CD4-positive, alpha-beta T cell treated with Interleukin-2 at 100 ng/mL for 4 hours (primary cell): Measurements from ENCODE around the gene ABCC12.
A peak's percentile ranks its signal among the peaks of the same experiment; 100 is the strongest.
"Not testable (repeated sequence)": the region's sequence is repeated elsewhere in the genome, so short reads cannot be mapped to it uniquely, and the experiment has no call there.

Experiments
- DNase-seq: peaks from one replicate; pipeline ENCODE4 v3.0.0-alpha.2; 2020; ENCODE audit warnings: low spot score

ABCC12 gene

DNA sequence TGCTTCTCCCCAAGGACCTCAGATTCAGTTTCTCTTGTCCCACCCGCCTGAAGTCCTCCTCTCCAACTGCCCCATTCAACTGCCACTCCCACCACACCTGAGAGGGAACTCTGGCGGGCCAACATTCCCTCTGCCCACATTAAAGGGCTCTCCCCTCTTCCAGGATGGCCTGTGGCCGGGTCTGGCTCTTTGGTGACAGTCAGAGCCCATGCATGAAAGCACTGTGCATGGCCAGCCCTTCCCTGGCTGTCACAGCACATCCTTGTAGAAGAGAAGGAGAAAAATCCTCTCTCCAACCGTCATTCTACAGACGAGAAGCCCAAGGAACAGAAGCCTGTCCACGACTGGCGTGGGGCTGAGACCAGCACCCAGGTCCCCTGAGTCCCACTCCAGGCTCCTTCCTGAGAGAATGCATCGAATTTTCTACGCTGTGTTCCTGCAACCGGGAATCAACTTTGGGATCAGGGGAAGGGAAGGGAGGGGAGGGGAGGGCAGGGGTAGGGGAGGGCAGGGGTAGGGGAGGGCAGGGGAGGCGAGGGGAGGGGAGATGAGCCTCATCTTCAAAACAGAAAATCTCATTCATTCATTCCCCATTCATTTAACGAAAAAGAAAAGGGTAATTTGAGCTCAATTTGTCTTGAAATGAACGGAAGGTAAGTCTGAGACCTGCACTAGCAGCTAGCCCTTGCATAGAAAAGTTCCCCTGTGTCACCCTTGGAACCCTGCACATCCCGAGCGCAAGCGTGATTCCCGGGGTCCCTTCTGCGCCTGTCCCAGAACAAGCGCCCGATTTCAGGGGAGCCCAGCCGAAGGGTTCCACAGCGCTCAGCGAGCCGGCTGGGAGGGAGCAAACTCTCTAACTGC lies at the start of gene ABCC12:
TSS of gene ABCC12 (minus strand) at position 68 of the 864 bp plus-strand sequence. CDS start 9,569 bp downstream, outside the sequence.
- no peak for DNase-seq

DNA sequence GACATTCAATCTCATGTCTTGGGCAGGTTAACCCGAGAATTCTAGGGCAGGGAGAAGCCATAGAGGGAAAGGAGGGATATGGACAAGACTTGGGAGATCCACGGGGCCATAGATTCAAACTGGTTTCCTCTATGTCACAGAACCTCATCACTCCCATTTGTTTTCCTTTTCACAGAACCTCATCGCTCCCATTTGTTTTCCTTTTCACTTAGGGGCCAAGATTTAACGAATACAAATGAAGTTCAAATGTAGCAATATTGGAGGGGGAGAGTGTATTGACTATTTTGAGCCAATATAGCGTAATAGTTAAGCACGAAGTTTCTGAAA lies 49.0 kb upstream of the ABCC12 start:
- no peak for DNase-seq

DNA sequence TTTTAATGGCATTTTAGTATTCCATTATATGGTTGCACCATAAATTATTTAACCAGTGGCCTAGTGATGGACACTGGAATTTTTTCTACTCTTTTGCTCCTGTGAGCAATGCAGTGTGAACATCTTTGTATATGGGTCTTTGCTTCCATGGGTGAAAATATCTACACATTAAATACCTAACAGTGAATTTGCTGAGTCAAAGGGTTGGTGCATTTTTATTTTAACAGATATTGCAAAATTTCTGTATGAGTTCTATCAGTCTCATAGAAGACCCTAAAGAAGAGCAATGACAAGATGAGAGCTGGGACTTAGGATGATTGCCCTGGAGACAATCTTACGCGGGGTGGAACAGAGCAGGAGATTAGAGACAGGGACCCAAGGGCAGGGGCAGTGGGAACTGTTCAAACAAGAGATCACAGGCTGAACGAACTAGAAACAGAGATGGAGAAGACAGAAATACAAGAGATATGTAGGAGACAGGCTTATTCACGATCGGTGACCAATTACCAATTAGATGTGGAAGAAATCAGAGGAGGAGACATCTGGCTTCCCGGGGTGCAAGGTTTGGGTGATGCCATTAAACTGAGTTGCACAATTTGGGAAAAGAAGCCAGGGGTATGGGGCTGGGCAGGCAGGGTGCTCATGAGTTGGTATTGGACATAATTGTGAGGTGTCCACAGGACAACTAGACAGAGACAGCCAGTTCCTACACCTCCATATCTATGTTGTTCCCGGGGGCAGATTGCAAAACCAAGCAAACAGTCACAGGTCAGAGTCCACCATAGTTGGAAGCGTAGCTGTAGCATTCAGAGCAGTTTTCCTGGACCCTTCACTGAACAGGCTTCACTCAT lies 48.4 kb upstream of the ABCC12 start:
- no peak for DNase-seq

DNA sequence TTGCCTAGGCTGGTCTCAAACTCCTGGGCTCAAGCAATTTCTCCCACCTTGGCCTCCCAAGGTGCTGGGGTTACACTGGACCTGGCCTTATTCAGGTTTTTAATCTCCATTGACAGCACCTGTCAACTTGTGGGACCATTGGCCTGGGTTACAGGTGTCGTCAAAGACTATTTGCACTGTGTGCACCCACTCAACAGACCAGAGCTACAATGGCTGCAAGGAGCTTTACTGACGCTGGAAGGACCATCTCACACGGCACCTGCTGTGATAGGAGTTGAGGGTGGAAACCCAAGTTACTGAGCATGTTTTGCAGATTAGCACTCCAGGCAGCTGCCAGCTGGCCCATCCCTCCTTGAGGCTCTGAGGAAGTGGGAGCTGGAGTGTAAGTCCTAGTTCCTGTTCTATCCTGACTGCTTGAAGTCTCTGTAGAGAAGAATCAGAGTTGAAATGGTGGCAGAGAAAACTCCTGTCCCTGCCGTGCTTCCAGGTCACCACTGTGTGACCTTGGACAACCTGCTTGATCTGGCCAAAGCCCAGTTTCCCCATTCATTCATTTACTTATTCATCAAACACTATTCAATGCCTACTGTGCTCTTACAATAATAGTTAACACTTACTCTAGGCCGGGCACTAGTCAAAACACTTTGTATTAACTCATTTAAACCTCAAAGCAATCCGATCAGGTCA lies 45.9 kb upstream of the ABCC12 start:
- no peak for DNase-seq

DNA sequence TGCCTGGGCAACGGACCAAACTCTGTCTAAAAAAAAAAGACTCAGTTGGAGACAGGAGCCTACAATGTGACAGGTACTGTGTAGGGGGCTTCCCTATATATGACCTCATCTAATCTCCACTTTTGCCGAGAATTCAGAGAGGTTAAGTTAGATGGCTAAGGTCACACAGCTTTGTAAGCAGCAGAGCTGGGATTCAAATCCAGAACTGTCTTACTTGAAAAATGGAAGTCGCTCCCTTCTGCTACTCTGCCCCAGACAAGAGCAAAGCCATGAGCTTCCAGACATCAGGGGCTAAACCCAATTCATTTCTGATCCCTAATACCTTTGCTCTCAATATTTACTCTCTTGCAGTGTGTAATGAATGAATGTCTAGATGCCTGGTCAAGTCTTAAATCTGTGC lies 41.5 kb upstream of the ABCC12 start:
- DNase-seq: no peak

DNA sequence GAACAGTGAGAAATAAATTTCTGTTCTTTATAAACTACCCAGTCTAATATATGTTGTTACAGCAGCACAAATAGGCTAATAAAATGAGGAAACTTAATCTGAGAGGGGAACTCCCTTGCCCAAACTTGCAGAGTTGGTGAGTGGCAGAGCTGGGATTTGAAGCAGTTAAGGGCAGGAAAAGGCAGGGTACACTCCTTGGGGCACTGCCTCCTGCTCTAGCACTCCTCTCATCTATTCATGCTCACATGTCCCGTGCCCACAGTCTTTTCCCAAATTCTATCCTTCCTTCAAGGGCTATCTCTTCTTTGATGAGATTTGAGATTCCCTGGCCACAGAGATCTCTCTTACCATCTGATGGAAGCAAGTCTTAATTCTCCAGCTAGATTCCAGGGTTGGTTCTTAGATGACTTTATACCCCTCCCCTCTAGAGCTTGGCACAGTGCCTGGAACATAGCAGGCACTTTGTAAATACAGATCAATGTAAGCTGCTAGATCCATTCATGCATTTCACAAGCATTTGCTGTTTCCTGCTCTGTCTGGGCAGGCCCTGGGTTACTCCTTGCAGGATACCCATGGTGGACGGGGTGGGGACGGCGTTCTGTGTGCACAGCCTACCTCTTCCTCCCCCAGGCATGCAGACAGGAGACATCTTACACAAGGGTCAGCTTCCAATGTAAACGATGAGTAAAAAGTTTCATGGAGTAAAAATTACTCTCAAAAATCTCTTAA lies 39.2 kb upstream of the ABCC12 start:
- DNase-seq: no peak

DNA sequence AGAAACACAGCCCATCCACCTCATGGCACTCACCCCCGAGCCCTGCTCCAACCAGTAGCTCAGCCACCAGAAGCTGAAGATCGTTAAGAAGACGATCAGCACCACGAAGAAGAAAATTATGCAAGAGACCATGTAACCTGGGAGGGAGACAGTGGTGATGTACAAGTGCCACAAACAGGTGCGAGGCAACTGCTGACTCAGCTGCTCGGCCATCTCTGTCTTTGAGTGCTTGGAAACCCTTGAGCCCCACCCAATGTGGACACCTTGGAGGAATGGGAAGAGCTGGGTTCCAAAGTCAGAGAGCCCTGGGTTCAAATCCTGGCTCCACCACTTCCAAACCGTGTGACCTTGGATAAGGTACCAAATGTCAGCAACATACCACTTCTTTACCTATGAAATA lies 38.1 kb upstream of the ABCC12 start:
- no peak for DNase-seq

DNA sequence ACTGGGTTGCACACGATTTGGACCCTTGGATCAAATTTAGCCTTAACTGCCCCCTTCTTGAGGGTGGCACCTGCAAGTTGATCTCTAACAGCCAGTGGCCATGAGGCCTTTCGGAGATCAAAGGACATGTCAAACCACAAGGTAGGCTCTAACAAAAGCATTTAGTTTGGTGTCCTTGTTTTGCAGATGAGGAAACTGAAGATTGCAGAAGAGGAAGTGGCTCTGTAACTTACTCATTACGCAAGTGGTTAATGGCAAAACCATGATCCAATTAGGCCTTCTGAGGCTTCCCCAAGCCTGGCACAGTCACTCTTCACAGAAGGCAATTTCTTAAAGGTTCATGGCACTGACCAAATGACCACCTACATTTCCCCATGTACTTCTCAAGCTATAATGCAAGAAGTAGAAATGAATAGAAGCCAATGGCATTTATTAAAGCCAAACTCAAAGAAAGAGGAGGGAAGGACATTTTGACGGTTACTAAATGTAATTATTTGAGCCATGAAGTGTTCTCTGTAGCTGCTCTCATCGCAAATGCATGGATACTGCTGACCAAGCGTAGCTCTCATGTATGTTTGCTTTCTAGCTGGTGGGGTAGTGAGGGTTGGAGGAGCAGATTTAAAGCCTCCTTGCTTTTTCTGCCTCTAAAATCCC lies 32.8 kb upstream of the ABCC12 start:
- DNase-seq: peak; percentile 0

DNA sequence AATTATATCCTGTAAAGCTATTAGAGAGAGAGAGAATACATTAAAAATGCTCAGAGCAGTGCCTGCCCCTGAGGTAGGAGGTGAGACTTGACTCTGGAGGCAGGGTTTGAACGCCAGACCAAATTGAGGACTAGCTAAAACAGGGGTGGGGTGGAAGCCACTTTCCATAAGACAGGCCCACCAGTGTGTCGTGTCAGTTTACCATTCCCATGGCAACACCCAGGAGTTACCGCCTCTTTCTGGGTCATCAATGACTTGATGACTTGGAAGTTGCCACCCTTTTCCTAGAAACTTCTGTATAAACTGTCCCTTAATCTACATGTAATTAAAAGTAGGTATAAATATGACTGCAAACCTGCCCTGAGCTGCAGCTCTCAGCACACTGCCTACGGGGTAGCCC lies 32.0 kb upstream of the ABCC12 start:
- DNase-seq: no peak

DNA sequence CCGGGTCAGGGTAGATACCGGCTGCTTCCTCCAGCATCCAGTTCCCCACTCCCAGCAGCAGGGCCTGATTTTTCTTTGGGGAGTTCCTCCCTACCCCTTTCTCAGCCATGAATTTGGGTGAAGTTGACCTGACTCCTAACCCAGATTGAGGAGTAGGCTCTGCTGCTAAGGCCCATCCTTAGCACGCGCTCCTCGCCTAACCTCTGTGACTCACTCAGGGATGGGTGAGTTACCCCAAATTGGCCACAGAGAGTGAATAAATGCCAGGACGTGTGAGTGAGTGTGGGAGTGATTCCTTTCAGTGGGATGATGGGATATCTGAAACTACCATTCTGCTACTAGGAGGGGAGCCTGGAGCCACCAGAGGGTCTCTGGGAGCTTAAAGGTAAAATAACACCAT lies 28.9 kb upstream of the ABCC12 start:
- no peak for DNase-seq

DNA sequence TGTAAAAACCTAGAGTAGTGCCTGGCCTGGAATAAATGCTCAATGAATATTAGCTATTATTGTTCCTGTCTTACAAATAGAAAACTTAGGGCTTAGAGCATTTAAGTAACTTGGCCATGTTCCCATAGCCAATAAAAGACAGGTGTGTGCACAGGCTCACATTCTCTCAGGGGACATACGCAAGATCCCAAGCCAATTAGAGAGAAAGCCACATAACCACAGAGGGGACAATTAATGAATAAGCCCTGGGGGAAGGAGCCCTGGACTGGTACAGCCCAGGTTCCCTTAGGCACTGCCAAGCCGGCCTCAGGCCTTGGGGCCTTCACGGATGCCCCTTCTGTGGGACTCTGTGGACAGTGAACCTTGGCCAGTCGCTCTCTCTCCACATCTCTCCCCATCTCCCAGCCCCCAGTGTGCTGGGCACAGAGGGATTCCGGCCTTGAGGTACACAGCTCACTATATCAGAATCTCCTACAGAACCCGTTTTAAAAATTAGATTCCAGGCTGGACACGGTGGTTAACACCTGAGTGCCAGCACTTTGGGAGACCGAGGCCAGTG lies 27.3 kb upstream of the ABCC12 start:
- no peak for DNase-seq

DNA sequence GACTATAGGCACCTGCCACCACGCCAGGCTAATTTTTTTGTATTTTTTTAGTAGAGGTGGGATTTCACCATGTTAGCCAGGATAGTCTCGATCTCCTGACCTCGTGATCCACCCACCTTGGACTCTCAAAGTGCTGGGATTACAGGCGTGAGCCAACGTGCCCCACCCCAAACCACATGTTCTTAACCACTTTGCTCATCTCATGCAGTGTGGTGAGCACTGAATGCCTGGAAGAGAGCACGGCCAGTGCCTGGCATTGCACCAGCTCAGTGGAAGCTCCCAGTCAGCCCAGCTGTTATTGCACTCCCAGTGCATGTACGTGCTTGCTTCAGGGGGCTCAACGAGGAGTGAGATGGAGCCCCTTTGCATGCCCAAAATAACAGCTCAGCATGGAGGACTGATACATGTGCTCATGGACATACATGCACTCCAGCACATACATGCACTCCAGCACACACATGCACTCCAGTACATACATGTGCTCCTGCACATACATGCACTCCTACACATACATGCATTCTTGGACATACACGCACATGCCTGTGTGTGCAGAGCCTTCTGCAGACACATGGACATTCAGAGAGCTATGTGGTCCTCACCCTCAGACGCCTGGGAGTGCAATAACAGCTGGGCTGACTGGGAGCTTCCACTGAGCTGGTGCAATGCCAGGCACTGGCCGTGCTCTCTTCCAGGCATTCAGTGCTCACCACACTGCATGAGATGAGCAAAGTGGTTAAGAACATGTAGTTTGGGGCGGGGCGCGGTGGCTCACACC lies 26.1 kb upstream of the ABCC12 start:
- not testable (repeated sequence) for DNase-seq

DNA sequence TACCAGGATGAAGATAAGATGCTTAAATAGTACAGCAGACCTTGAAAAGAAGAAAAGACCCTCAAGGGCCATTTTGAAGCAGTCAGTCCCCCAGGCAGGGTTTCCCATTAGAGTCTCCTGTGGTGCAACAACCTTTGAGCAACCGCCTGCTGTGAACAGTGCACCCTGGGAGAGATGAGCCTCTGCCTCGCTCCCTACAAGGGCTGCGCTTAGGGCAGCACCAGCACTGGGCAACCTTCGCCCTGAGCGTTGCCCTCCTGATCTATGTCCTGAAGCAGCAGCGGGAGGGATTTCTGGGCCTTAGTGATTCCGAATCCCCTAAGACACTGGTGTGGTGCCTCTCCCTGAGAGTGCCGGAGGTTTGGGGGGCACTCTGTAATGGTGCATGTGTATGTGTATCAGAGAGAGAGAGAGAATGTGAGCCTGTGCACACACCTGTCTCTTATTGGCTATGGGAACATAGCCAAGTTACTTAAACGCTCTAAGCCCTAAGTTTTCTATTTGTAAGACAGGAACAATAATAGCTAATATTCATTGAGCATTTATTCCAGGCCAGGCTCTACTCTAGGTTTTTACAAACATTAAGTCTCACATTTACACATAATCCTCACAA lies 25.2 kb upstream of the ABCC12 start:
- DNase-seq: no peak

DNA sequence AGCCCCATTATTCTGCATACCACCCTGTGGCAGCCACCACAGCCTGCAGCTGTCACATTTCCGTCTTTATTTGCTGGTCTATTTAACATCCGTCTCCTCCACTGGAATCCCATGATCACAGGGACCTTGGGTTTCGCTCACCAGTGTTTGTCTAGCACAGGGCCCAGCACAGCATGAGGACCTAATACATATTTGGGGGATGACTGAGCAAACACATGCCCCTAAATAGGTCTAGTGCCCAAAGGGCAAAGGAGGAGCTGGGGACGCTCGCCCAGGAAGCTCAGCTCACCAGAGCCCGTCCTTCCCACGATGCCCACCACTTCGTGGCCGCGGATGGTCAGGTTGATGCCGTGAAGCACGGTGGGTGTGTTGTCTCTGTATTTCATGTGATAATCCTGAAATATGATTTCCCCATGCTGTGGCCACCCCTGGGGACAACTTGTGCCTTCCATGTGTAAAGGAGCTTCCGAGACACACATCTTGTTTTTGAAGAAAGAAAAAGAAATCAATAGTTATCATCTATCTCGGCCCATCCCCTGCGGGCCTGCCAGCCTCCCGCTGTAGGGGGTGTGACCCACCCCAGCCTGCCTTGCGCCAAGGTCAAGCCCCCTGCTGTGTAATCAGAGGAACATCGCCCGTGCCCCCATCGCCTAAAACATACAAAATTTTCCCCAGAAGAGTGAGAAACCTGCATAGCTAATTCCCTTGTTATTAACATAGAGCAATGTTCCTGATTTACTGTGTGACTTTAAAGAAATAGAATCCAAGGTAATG lies 21.0 kb upstream of the ABCC12 start:
- DNase-seq: no peak

DNA sequence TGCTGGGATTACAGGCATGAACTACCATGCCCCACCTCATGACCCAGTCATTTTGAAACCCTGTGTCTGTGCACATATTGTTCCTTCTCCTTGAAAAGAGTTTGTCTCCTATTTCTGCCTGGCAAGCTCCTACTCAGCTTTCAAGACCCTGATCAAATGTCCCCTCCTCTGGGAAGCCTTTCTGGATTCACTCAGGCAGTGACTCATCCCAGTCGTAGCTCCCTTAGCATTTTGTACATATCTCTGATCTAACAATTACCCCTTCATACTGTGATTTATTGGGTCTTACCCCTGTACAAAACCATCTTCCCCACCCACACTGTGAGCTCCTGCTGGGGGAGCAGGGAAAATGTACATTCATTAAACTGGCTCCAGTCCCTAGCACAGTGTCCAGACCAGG lies 18.1 kb upstream of the ABCC12 start:
- DNase-seq: no peak

DNA sequence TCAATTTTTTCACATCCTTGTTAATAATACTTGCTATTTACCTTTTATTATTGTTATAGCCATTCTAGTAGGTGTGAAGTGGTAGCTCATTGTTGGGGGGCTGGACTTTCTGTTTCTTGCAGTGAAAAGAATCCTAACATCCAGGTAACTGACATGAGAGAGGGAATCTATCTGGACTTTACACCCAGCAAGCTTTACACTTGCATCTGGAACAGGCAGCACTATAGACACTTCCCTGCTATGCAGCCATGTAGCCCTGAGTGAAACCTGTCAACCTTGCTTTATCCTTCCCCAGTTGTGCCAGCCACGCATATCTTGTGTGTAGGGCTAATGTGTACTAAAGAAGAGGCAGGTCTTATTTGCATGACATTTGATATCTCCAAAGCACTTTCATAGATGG lies 16.9 kb upstream of the ABCC12 start:
- no peak for DNase-seq

DNA sequence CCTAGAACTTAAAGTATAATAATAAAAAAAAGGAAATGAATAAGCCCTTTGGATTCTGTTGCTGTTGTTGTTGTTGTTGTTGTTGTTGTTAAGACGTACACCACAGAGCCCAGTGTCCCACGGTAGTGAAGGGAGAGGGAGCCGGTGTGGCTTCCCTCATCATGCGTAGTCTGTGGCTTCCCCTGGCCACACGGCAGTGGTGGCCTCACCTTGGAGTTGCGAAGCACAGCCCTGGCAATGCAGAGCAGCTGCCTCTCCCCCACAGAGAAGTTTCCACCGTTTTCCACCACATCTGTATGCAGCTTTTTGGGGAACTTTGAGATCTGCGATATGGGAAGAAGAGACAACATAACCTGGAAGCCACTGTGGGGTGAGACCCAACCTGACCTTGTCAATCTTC lies 14.1 kb upstream of the ABCC12 start:
- DNase-seq: no peak

DNA sequence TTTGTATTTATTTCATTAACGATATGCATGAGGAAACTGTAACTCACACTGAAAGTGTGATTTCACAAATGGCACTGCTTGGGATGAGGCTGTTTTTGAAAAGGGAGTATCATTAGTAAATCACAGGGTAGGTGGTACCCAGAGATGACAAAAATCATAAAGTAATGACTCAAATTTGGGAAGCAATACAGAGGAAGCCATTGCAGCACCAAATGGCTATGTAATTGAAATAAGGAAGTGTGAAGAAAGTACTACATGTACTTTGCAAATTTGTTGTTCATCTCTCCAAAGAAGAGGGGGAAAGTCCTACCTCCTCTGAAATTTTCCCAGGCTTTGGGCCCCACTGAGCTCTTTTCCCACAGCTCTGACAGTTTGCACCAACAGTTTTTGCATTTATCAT lies 12.3 kb upstream of the ABCC12 start:
- DNase-seq: no peak

DNA sequence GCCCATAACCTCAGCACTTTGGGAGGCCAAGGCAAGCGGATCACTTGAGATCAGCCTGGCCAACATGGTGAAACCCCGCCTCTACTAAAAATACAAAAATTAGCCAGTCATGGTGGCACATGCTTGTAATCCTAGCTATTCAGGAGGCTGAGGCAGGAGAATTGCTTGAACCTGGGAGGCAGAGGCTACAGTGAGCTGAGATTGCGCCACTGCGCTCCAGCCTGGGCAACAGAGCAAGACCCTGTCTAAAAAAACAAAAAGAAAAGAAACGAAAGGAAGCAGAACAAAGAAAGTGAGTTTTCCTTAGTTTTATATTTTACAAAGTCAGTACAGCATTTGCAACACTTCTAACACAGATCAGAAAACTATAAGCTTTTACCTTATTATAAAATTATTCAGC lies 10.8 kb upstream of the ABCC12 start:
- not testable (repeated sequence) for DNase-seq
